ENCODE data around the gene SUCLA2.

DNA sequence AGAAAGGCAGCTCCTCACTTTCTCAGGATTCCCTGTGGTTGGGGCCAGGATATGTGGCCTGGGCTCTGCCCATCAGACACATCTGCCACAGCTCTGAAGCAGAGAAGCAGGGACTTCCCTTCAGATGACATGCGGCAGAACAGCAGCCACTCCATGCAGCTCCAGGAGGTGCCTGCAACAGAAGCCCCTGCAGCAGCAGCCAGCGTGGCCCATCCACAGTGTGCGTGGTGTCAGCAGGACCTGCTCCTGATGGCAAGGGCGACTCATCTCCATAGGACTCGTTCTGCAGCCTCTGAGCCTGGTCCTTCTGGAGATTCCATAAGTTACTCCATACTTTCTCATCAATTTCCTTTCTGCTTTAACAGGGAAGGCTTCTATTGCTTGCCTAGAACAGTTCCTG, 105.0 kb downstream of the SUCLA2 start:
- TF ChIP-seq, protein P1, sequence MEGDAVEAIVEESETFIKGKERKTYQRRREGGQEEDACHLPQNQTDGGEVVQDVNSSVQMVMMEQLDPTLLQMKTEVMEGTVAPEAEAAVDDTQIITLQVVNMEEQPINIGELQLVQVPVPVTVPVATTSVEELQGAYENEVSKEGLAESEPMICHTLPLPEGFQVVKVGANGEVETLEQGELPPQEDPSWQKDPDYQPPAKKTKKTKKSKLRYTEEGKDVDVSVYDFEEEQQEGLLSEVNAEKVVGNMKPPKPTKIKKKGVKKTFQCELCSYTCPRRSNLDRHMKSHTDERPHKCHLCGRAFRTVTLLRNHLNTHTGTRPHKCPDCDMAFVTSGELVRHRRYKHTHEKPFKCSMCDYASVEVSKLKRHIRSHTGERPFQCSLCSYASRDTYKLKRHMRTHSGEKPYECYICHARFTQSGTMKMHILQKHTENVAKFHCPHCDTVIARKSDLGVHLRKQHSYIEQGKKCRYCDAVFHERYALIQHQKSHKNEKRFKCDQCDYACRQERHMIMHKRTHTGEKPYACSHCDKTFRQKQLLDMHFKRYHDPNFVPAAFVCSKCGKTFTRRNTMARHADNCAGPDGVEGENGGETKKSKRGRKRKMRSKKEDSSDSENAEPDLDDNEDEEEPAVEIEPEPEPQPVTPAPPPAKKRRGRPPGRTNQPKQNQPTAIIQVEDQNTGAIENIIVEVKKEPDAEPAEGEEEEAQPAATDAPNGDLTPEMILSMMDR (IDR thresholded peaks at IDR 0.05): no peak
- TF ChIP-seq POLR2AphosphoS5 (IDR thresholded peaks at IDR 0.05) (no peak), POLR2A (IDR thresholded peaks at IDR 0.05) (no peak)
